ENCODE measurements around the gene ADAMTSL4. TPM values are rescaled to one million over a fixed set of nuclear protein-coding genes. Genes with fewer than 3 reads are reported as not detected.

Gene ADAMTSL4
- total RNA-seq, 3 donors from 2014 or later = 3.4 to 37.1 (median 10.2) TPM

- peaks cover 9% of the 10 kb centered on the region for H3K4me1 ChIP-seq (ENCODE audit: low read depth)
- no peaks in the 10 kb centered on the region for H3K36me3 ChIP-seq (ENCODE audit: low read depth)
- TF ChIP-seq, protein P1, sequence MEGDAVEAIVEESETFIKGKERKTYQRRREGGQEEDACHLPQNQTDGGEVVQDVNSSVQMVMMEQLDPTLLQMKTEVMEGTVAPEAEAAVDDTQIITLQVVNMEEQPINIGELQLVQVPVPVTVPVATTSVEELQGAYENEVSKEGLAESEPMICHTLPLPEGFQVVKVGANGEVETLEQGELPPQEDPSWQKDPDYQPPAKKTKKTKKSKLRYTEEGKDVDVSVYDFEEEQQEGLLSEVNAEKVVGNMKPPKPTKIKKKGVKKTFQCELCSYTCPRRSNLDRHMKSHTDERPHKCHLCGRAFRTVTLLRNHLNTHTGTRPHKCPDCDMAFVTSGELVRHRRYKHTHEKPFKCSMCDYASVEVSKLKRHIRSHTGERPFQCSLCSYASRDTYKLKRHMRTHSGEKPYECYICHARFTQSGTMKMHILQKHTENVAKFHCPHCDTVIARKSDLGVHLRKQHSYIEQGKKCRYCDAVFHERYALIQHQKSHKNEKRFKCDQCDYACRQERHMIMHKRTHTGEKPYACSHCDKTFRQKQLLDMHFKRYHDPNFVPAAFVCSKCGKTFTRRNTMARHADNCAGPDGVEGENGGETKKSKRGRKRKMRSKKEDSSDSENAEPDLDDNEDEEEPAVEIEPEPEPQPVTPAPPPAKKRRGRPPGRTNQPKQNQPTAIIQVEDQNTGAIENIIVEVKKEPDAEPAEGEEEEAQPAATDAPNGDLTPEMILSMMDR (IDR thresholded peaks at IDR 0.05) = no peak
- DNase-seq (no peak), ATAC-seq (no peak)
- no peaks in the 10 kb centered on the region for H3K9me3 ChIP-seq
- H3K4me3 ChIP-seq = no peak overlapping the region
- intact Hi-C loops (cut with DNase I, micrococcal nuclease) = loop anchor here in 1 of 2 donors (10.0 kb wide), 1 partner anchor 71 kb away; the partner anchor contains the start of gene ENSA
Measured at GRCh38 chr1:150554086-150554452, 4.9 kb downstream of the ADAMTSL4 start.

GRCh38 chr1:150555198-150555970, 6.2 kb downstream of the ADAMTSL4 start:
- DNase-seq (peak in 1 of 3 donors; percentile 46), ATAC-seq (no peak)
- no peak overlapping the region for H3K4me3 ChIP-seq
- peaks cover 15% of the 10 kb centered on the region for H3K4me1 ChIP-seq (ENCODE audit: low read depth)
- no peaks in the 10 kb centered on the region for H3K36me3 ChIP-seq (ENCODE audit: low read depth)
- TF ChIP-seq, protein P1 (IDR thresholded peaks at IDR 0.05) = no peak
- intact Hi-C loops (cut with DNase I, micrococcal nuclease) = loop anchor here in 1 of 2 donors (10.0 kb wide), 1 partner anchor 69 kb away; the partner anchor contains the start of gene ENSA
- no peaks in the 10 kb centered on the region for H3K9me3 ChIP-seq

DNA sequence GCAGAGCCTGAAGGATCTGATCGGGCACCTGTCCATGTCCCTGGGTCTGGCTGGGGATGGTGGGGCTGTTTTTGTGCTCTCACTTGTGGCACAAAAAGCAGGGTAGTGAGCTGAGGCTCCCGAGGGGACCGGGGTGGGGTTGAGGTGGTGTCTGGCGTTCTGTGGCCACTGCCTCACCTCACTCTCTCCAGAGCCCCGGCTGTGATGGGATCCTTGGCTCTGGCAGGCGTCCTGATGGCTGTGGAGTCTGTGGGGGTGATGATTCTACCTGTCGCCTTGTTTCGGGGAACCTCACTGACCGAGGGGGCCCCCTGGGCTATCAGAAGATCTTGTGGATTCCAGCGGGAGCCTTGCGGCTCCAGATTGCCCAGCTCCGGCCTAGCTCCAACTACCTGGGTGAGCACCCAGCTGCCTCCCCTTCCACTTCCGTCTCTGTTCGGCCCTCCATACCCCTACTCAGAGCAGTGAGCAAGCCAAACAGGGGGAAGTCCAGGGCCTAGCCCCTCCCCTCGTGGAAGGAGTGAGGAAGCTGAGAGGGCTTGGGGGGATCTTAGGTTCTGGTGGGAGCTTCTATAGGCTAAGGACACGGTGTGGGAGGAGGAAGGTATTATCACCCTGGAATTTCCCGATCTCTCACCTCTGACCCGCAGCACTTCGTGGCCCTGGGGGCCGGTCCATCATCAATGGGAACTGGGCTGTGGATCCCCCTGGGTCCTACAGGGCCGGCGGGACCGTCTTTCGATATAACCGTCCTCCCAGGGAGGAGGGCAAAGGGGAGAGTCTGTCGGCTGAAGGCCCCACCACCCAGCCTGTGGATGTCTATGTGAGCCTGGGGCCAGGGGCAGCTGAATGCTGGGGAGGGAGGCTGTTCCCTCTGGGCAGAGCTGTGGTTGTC, 7.0 kb downstream of the ADAMTSL4 start:
- TF ChIP-seq, protein P1 (IDR thresholded peaks at IDR 0.05) = no peak
- intact Hi-C loops (cut with DNase I, micrococcal nuclease) = loop anchor here in 1 of 2 donors (10.0 kb wide), 1 partner anchor 69 kb away; the partner anchor contains the start of gene ENSA
- Histone ChIP-seq H3K4me1 (ENCODE audit: low read depth) (peaks cover 15% of the 10 kb centered on the region), H3K9me3 (no peaks in the 10 kb centered on the region), H3K36me3 (ENCODE audit: low read depth) (no peaks in the 10 kb centered on the region), H3K4me3 (no peak overlapping the region)
- ATAC-seq (no peak), DNase-seq (peak in 1 of 3 donors; percentile 52)

DNA sequence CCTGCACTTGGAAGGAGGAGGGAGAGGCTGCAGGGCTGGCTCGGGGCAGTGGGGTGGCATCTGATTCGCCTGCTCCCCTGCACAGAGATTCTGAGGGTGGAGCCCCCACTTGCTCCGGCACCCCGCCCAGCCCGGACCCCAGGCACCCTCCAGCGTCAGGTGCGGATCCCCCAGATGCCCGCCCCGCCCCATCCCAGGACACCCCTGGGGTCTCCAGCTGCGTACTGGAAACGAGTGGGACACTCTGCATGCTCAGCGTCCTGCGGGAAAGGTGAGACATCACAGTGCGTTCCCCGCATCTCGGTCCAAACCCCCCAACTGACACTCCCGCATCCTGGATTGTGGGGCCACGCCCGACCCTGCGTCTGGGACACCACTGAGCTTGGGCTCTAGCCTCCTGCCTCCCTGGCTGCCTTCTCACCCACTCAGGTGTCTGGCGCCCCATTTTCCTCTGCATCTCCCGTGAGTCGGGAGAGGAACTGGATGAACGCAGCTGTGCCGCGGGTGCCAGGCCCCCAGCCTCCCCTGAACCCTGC, 7.9 kb downstream of the ADAMTSL4 start:
- no peak for ATAC-seq
- no peaks in the 10 kb centered on the region for H3K36me3 ChIP-seq (ENCODE audit: low read depth)
- TF ChIP-seq, protein P1 (IDR thresholded peaks at IDR 0.05) = no peak
- intact Hi-C loops (cut with DNase I, micrococcal nuclease) = loop anchor here in 1 of 2 donors (10.0 kb wide), 1 partner anchor 68 kb away; the partner anchor contains the start of gene ENSA
- peak in 1 of 3 donors; percentile 58 for DNase-seq
- peaks cover 13% of the 10 kb centered on the region for H3K4me1 ChIP-seq (ENCODE audit: low read depth)
- H3K9me3 ChIP-seq = no peaks in the 10 kb centered on the region
- H3K4me3 ChIP-seq = no peak overlapping the region

DNA sequence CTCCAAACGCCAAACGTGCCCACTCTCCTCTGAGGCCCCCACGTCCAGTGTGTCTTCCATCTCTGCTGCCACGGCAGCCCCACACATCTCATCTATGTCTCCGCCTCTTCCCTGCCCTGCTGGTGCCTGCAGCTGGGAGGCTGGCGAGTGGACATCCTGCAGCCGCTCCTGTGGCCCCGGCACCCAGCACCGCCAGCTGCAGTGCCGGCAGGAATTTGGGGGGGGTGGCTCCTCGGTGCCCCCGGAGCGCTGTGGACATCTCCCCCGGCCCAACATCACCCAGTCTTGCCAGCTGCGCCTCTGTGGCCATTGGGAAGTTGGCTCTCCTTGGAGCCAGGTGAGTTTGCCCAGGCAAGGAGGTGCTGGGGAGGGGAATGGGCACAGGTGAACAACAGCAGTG, 8.6 kb downstream of the ADAMTSL4 start:
- TF ChIP-seq, protein P1 (IDR thresholded peaks at IDR 0.05) = no peak
- DNase-seq (peak in 1 of 3 donors; percentile 52), ATAC-seq (no peak)
- peaks cover 19% of the 10 kb centered on the region for H3K4me1 ChIP-seq (ENCODE audit: low read depth)
- H3K9me3 ChIP-seq = no peaks in the 10 kb centered on the region
- intact Hi-C loops (cut with DNase I, micrococcal nuclease) = loop anchor here in 1 of 2 donors (10.0 kb wide), 1 partner anchor 67 kb away; the partner anchor contains the start of gene ENSA
- H3K36me3 ChIP-seq (ENCODE audit: low read depth) = no peaks in the 10 kb centered on the region
- no peak overlapping the region for H3K4me3 ChIP-seq
